PC-3 (cell line): Measurements from ENCODE around the gene ADCY10. TPM values are rescaled to one million over a fixed set of nuclear protein-coding genes. Genes with fewer than 3 reads are reported as not detected.

Source experiments
- ATAC-seq: fragments of 200-7000 bp; cut with Tn5 transposase; 2 replicates; pipeline ENCODE4 v1.9.1; 2020; ENCODE audit warnings: mild to moderate bottlenecking, moderate library complexity
- BruUV-seq: library from RNA; stranded (reverse); fragments of 400-500 nt; replicated peaks from 2 replicates; lab custom pipeline; 2021; lab: Mats Ljungman, UMichigan
- CTCF ChIA-PET: fragments of 300-600 bp; sonication (Branson Sonifier 250); formaldehyde crosslinking; loops from one replicate; lab custom pipeline; 2022; ENCODE audit warnings: antibody characterized with exemption; lab: Charles Lee
- POLR2A ChIA-PET: fragments of 300-600 bp; sonication (Branson Sonifier 250); formaldehyde crosslinking; loops from one replicate; lab custom pipeline; 2022; ENCODE audit warnings: antibody characterized with exemption; ENCODE audit not compliant: unreplicated experiment; lab: Charles Lee
- DNase-seq: peaks from one replicate; pipeline ENCODE4 v3.0.0-alpha.2; 2015
- H2AFZ ChIP-seq: fragments of 300-600 bp; sonication (generic); 2 replicates; pipeline ENCODE4 v1.6.0; 2016; ENCODE audit warnings: antibody characterized with exemption, low read length
- H3F3A ChIP-seq: fragments of 300-600 bp; sonication (generic); one replicate; pipeline ENCODE4 v1.6.0; 2017; ENCODE audit warnings: antibody characterized with exemption, low read length, control low read depth, mild to moderate bottlenecking; ENCODE audit not compliant: unreplicated experiment
- H3K27ac ChIP-seq: fragments of 300-600 bp; sonication (generic); 2 replicates; pipeline ENCODE4 v1.5.1; 2016; ENCODE audit warnings: mild to moderate bottlenecking, low read length
- H3K27me3 ChIP-seq: fragments of 300-600 bp; sonication (generic); 2 replicates; pipeline ENCODE4 v1.6.1; 2016; ENCODE audit warnings: low read length, mixed read lengths
- H3K36me3 ChIP-seq: fragments of 300-600 bp; sonication (generic); 2 replicates; pipeline ENCODE4 v1.6.1; 2016; ENCODE audit warnings: low read depth, mixed run types, low read length, mixed read lengths
- H3K4me1 ChIP-seq: fragments of 300-600 bp; sonication (generic); 2 replicates; pipeline ENCODE4 v1.5.1; 2016; ENCODE audit warnings: low read length; ENCODE audit not compliant: insufficient read depth
- H3K4me2 ChIP-seq: fragments of 300-600 bp; sonication (generic); 2 replicates; pipeline ENCODE4 v1.6.0; 2016; ENCODE audit warnings: low read length
- H3K4me3 ChIP-seq: fragments of 300-600 bp; sonication (generic); 2 replicates; pipeline ENCODE4 v1.5.1; 2016; ENCODE audit warnings: mild to moderate bottlenecking, low read length, mixed read lengths
- H3K79me2 ChIP-seq: fragments of 300-600 bp; sonication (generic); 2 replicates; pipeline ENCODE4 v1.6.1; 2017; ENCODE audit warnings: low read length, mixed read lengths
- H3K9ac ChIP-seq: fragments of 300-600 bp; sonication (generic); 2 replicates; pipeline ENCODE4 v1.6.0; 2016; ENCODE audit warnings: mild to moderate bottlenecking, low read length
- H3K9me2 ChIP-seq: fragments of 300-600 bp; sonication (generic); replicated peaks from 2 replicates; pipeline ENCODE4 v1.6.1; 2016; ENCODE audit warnings: mixed run types, low read length, mixed read lengths
- H3K9me3 ChIP-seq: fragments of 300-600 bp; sonication (generic); 2 replicates; pipeline ENCODE4 v1.6.1; 2016; ENCODE audit warnings: low read length, mixed read lengths
- H4K20me1 ChIP-seq: fragments of 300-600 bp; sonication (generic); 2 replicates; pipeline ENCODE4 v1.6.1; 2016; ENCODE audit warnings: low read length, mixed read lengths
- EZH2 ChIP-seq: fragments of 300-600 bp; sonication (generic); IDR thresholded peaks from one replicate; pipeline ENCODE4 v1.6.1; 2017; ENCODE audit warnings: antibody characterized with exemption, mild to moderate bottlenecking, low read length; ENCODE audit not compliant: unreplicated experiment
- EZH2phosphoT487 ChIP-seq: fragments of 300-600 bp; sonication (generic); IDR thresholded peaks from 2 replicates; pipeline ENCODE4 v1.6.1; 2018; ENCODE audit warnings: mild to moderate bottlenecking, antibody characterized with exemption, low read length, borderline replicate concordance
- intact Hi-C: fragments of 100-400 bp; cut with micrococcal nuclease; formaldehyde crosslinking; loops from 2 replicates; pipeline ENCODE4 v1.9.0; 2023
- total RNA-seq: library from RNA; depleted of rRNA; stranded (reverse); fragments of >200 nt; gene quantifications from 2 replicates; pipeline ENCODE4 v1.2.3, GENCODE V29; 2014
- TF ChIP-seq, protein P1 (sequence below): fragments of 300-600 bp; sonication (generic); conservative IDR thresholded peaks from 2 replicates; pipeline ENCODE4 v1.5.1; 2017; ENCODE audit warnings: antibody characterized with exemption, low read depth, mild to moderate bottlenecking, low read length

ADCY10 gene
- total RNA-seq, 1 experiment from 2014 or later, result not detected

DNA sequence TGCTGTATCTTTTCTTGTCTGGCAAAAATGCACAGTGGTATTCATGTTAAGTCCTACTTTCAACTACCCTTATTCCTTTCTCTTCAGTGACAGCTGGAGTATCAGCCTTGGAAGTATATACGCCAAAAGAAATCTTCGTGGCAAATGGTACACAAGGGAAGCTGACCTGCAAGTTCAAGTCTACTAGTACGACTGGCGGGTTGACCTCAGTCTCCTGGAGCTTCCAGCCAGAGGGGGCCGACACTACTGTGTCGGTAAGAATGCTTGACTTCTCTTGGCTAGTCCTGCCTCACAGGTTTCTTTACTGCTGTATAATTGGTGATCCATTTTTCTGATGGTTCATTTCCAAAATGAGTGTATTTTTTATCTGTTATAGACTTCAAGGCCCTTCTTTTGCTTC, 148.4 kb downstream of the ADCY10 start:
- no TSS peak for BruUV-seq
- Histone ChIP-seq H3K4me2 (no peak overlapping the region), H2AFZ (no peak overlapping the region), H3F3A (no peaks in the 10 kb centered on the region), H3K27me3 (no peaks in the 10 kb centered on the region), H3K9me2 (no peaks in the 10 kb centered on the region), H3K36me3 (peaks cover 37% of the 10 kb centered on the region), H3K4me1 (peaks cover 8% of the 10 kb centered on the region), H3K27ac (no peak overlapping the region), H4K20me1 (no peaks in the 10 kb centered on the region; the same call in 1 of the 2 replicates), H3K4me3 (no peak overlapping the region), H3K79me2 (peaks cover 32% of the 10 kb centered on the region), H3K9me3 (no peaks in the 10 kb centered on the region), H3K9ac (no peak overlapping the region)
- no peak for ATAC-seq
- TF ChIP-seq EZH2, result no peak
- TF ChIP-seq, protein P1, sequence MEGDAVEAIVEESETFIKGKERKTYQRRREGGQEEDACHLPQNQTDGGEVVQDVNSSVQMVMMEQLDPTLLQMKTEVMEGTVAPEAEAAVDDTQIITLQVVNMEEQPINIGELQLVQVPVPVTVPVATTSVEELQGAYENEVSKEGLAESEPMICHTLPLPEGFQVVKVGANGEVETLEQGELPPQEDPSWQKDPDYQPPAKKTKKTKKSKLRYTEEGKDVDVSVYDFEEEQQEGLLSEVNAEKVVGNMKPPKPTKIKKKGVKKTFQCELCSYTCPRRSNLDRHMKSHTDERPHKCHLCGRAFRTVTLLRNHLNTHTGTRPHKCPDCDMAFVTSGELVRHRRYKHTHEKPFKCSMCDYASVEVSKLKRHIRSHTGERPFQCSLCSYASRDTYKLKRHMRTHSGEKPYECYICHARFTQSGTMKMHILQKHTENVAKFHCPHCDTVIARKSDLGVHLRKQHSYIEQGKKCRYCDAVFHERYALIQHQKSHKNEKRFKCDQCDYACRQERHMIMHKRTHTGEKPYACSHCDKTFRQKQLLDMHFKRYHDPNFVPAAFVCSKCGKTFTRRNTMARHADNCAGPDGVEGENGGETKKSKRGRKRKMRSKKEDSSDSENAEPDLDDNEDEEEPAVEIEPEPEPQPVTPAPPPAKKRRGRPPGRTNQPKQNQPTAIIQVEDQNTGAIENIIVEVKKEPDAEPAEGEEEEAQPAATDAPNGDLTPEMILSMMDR, result no peak
- no peak for TF ChIP-seq EZH2phosphoT487
- POLR2A ChIA-PET, result no interaction called here
- intact Hi-C loops, result no loop called here
- CTCF ChIA-PET, result no interaction called here
- no peak for DNase-seq

DNA sequence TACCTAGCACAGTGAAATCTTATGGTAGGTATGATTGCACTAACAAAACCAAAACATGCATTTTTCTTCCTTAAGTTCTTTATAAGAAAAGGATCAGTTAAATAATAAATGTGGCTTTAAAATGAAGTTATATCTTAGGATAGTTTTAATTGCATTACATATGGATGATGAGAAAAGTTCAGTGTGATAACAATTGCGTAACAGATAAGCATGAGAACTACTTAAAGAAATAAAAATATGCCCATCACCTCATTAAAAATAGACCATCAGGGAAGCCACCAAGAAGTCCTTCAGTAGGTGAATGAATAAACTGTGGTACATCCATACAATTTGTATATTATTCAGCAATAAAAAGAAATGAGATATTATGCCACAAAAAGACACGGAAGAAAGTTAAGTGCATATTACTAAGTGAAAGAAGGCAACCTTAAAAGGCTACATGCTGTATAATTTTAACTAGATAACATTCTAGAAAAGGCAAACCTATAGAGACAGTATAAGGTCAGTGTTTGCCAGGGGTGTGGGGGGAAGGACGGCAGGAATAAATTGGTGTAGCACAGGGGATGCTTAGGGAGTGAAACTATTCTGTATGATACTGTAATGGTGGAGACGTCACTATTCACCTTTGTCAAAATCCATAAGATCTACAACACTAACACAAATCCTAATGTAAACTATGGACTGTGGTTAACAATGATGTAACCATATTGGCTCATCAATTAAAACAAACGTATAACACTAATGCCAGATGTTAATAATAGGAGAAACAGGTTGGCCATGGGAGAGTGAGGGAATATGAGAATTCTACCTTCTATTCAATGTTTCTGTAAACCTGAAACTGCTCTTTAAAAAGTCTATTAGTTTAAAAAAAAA, 149.2 kb downstream of the ADCY10 start:
- H3K4me2 ChIP-seq, result no peak overlapping the region
- BruUV-seq, result no TSS peak
- H3K9me2 ChIP-seq, result no peaks in the 10 kb centered on the region
- no peak overlapping the region for H3K4me3 ChIP-seq
- ChIA-PET CTCF (no interaction called here), POLR2A (no interaction called here)
- H3K9ac ChIP-seq, result no peak overlapping the region
- H3K27me3 ChIP-seq, result no peaks in the 10 kb centered on the region
- H2AFZ ChIP-seq, result no peak overlapping the region
- peaks cover 8% of the 10 kb centered on the region for H3K4me1 ChIP-seq
- no peak overlapping the region for H3K27ac ChIP-seq
- no peaks in the 10 kb centered on the region for H3K9me3 ChIP-seq
- DNase-seq (no peak), ATAC-seq (no peak)
- peaks cover 29% of the 10 kb centered on the region for H3K36me3 ChIP-seq
- TF ChIP-seq EZH2, result no peak
- no peak for TF ChIP-seq EZH2phosphoT487
- TF ChIP-seq, protein P1, result no peak
- H4K20me1 ChIP-seq, result no peaks in the 10 kb centered on the region; the same call in 1 of the 2 replicates
- no peaks in the 10 kb centered on the region for H3F3A ChIP-seq
- H3K79me2 ChIP-seq, result peaks cover 35% of the 10 kb centered on the region
- intact Hi-C loops, result no loop called here
